ENCODE measurements around the gene SELENOO.

SELENOO gene

GRCh38 chr22:50183141-50183971, 17.5 kb upstream of the SELENOO start:
- peak in 2 of 10 donors; percentile 68 to 83 for DNase-seq
- intact Hi-C loops (cut with DNase I) = no loop called here

GRCh38 chr22:50184004-50184901, 16.6 kb upstream of the SELENOO start:
- intact Hi-C loops (cut with DNase I) = loop anchor here (2.0 kb wide), 1 partner anchor 17 kb away; the partner anchor contains the start of gene SELENOO
- peak in 2 of 10 donors; percentile 75 to 88 for DNase-seq

DNA sequence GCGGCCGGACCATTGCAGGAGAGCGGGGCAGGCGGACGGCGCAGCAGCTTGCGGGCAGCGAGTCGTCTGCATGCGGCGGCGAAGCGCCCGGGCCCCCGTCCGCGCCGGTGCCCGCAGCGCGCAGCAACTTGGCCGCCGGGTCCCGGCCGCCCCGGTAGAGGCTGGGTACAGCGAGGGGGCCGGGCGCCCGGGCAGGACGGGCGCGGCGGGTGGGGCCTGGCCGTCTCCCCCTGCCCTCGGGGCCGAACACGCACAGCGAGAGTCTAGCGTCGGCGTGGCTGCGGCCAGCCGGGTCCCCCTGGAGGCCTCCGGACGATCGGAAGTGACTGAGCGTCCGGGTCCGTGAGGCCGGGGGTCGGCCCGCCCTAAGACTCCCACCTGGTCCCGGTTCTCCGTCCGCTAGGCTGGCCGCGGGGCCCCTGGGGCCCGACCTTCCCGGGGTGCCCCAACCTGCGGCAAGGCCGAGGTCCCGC, 15.9 kb upstream of the SELENOO start:
- intact Hi-C loops (cut with DNase I) = loop anchor here (2.0 kb wide), 1 partner anchor 16 kb away; the partner anchor contains the start of gene SELENOO

GRCh38 chr22:50185375-50186087, 15.3 kb upstream of the SELENOO start, which contains the start of gene TRABD:
Gene TRABD, plus strand, starts transcription at chr22:50185913. Its CDS starts 7,148 bp downstream, at chr22:50193061.
- intact Hi-C loops (cut with DNase I) = loop anchor here (2.0 kb wide), 1 partner anchor 15 kb away; the partner anchor contains the start of gene SELENOO
- DNase-seq = peak; percentile 77 to 98 (median 86)

More for the DNA sequence above, 15.9 kb upstream of the SELENOO start:
- DNase-seq = peak in 1 of 10 donors; percentile 71

GRCh38 chr22:50186181-50186714, 14.6 kb upstream of the SELENOO start:
- intact Hi-C loops (cut with DNase I) = no loop called here
- peak in 1 of 10 donors; percentile 75 for DNase-seq

DNA sequence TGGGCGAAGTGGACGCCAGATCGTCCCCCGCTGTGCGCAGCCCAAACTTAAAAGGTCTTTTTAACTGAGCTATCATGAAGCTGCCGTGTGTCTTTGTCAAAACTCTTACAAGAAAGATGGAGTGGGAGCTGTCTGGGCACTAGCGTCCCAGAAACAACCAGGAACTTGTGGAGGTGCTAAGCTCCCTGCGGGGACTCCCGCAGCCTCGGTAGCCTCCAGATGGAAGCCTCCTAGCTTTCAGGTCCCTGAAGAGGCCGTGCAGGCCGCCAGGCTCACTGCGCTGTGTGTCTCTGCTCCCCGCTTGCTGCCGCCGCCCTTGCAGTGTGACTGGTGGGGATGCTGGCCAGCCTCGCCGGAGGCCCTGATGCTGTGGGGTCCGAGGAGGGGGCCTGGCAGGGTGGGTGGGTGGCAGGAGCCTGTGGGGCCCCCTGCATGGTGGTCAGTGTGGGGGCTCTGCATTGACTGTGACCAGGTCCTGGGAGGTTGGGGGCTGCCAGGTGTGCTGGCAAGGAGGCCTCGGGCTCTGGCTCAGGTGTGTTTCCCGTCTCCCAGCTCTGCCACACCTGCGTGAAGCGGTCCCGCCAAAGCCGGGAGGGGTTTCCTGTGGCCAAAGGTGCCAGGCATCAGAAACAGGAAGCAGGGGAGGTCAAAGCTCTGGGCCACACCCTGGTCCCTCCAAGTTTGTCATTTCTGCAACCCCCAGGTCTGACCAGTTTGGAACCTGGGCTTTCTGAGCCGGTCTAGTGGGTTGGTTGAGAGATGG, 13.9 kb upstream of the SELENOO start:
- intact Hi-C loops (cut with DNase I) = no loop called here
- DNase-seq = peak in 1 of 10 donors; percentile 61

- DNase-seq = peak in 1 of 10 donors; percentile 32
- intact Hi-C loops (cut with DNase I) = no loop called here
Measured at GRCh38 chr22:50188356-50188755, 12.5 kb upstream of the SELENOO start.

- DNase-seq = peak in 1 of 10 donors; percentile 66
- intact Hi-C loops (cut with DNase I) = no loop called here
Measured at GRCh38 chr22:50189184-50189848, 11.5 kb upstream of the SELENOO start.

- peak in 1 of 10 donors; percentile 33 for DNase-seq
- intact Hi-C loops (cut with DNase I) = no loop called here
Measured at GRCh38 chr22:50189849-50190181, 11.0 kb upstream of the SELENOO start.

DNA sequence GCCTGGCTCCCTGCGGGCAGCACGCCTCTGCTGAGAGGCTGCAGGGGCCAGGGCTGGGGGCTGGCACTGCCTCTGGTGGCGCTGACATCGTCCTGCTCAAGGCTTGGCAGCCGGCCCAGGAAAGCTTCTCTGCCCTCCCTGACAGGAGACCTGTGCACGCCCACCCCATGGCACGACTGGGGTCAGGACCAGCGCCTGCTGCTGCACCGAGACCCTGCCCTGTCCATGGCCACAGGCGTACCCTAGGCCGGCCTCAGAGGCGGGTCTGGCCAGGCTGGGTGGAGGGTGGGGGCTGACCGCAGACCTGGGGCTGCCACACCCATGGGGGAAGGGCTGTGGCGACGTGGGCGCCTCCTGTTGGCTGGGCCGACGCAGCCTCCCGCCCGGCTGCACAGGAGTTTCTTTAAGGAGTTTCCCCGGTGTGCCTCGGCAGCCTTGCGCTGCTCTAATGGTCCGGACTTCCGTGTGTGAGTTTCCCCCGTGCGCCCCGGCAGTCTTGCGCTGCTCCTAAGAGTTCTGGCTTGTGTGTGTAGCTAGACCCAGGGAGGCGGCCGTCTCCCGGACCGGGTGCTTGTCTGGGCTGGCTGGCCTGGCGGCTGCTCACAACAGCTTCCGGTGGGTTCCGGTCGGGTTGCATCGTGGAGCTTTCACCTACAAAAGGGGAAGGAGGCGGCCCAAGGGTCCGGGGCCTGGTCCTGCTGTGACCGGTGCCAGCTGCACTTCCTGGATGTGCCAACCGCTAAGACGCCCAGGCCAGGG, 10.4 kb upstream of the SELENOO start:
- intact Hi-C loops (cut with DNase I) = no loop called here
- DNase-seq = peak in 1 of 10 donors; percentile 74

DNA sequence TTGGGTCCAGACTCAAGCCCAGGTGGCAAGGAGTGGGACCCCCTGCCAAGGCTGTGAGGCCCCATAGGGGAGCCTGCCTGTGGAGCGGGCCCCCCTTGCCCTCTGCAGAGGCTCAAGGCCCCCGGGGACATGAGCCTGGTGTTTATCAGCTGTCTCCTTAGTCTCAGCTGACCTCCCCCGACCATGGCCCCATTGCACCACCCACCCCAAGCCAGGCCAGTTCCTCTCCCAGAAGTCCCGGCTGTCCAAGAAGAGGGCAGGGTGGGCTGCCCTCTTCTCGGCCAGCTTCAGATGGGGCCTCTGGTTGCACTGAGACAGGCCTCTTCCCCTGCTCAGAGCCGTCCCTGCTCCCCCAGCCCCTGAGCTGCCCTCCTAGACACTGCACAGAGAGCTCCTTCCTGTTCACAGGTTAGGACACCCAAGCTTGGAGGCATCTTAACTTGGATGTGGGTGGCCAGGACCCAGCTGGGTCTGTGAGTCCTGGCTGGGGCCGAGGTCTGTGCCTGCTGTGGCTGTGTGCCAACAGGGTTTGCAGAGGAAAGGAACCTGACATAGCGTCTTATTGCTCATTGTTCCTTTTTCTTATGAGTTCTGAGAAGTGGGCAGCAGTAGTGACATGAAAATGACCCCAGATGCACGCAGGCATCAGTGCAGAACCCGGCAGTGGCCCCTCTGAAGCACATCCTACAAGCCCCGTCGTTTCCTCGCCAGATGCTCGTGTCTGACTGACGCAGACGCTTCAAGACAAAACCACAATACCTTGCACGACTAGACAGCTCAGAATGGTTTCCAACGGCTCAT, 9.7 kb upstream of the SELENOO start:
- DNase-seq = peak in 1 of 10 donors; percentile 59
- intact Hi-C loops (cut with DNase I) = no loop called here

GRCh38 chr22:50192436-50193204, 8.2 kb upstream of the SELENOO start:
- intact Hi-C loops (cut with DNase I) = no loop called here
- peak in 1 of 10 donors; percentile 57 for DNase-seq

- intact Hi-C loops (cut with DNase I) = no loop called here
- DNase-seq = no peak
Measured at GRCh38 chr22:50193621-50194020, 7.2 kb upstream of the SELENOO start.

- intact Hi-C loops (cut with DNase I) = no loop called here
- DNase-seq = no peak
Measured at GRCh38 chr22:50194037-50194805, 6.6 kb upstream of the SELENOO start.

DNA sequence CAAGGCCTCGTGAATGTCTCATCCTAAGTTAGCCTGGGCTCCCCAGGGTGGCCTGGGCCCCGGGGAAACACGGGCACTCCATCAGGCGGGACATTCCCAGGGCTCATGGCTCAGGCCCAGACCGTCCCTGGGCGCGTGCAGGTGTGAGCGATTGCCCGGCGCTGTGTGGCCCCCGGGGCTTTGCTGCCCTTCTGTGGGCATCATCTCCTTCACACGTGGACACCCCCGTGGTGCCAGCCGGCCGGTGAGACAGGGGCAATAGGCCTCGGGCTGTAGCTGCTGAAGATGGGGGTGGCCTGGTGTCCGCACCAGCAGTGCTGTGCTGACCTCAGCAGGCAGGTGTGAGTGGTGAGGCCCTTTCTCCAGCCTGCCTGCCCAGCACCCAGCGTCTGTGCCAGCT, 4.6 kb upstream of the SELENOO start:
- intact Hi-C loops (cut with DNase I) = no loop called here
- no peak for DNase-seq
